ENCODE measurements around the gene SLC6A6. TPM values are rescaled to one million over a fixed set of nuclear protein-coding genes. Genes with fewer than 3 reads are reported as not detected.

Gene SLC6A6
- total RNA-seq, 4 donors from 2014 or later = 4.4 to 10.5 (median 7.7) TPM

GRCh38 chr3:14440531-14441239, 38.3 kb downstream of the SLC6A6 start:
- Histone ChIP-seq H3K4me1 (peaks cover 0 to 31% (median 13%) of the 10 kb centered on the region in 4 donors), H3K9me3 (no peaks in the 10 kb centered on the region), H3K27ac (no peak overlapping the region), H3K36me3 (no peaks in the 10 kb centered on the region), H3K27me3 (peaks cover 9% of the 10 kb centered on the region), H3K4me3 (no peak overlapping the region)
- TF ChIP-seq POLR2A (IDR thresholded peaks at IDR 0.05) (no peak), POLR2AphosphoS5 (IDR thresholded peaks at IDR 0.05) (no peak), EP300 (IDR thresholded peaks at IDR 0.05; ENCODE audit: low read depth) (no peak)
- TF ChIP-seq, protein P1, sequence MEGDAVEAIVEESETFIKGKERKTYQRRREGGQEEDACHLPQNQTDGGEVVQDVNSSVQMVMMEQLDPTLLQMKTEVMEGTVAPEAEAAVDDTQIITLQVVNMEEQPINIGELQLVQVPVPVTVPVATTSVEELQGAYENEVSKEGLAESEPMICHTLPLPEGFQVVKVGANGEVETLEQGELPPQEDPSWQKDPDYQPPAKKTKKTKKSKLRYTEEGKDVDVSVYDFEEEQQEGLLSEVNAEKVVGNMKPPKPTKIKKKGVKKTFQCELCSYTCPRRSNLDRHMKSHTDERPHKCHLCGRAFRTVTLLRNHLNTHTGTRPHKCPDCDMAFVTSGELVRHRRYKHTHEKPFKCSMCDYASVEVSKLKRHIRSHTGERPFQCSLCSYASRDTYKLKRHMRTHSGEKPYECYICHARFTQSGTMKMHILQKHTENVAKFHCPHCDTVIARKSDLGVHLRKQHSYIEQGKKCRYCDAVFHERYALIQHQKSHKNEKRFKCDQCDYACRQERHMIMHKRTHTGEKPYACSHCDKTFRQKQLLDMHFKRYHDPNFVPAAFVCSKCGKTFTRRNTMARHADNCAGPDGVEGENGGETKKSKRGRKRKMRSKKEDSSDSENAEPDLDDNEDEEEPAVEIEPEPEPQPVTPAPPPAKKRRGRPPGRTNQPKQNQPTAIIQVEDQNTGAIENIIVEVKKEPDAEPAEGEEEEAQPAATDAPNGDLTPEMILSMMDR (IDR thresholded peaks at IDR 0.05) = no peak
- 85 to 100% methylated on average over 1 to 11 of the region's 11 CpGs for WGBS, 2 donors (ENCODE audit: low coverage in 1 of 2)
- in situ Hi-C loops (cut with MboI; ENCODE audit: low pct_ligation_motif_present in 1 of 4, low pct_unique_long_range_greater_than_20kb in 1 of 4, low sequenced_read_pairs in 3 of 4) = no loop called here
- DNase-seq = no peak
- intact Hi-C loops (cut with DNase I; ENCODE audit: low total_unique reads) = no loop called here

- H3K4me1 ChIP-seq = peaks cover 0 to 25% (median 12%) of the 10 kb centered on the region in 4 donors
- WGBS, 2 donors (ENCODE audit: low coverage in 1 of 2) = 89% methylated on average over 17 of the region's 18 CpGs; no CpG with 5 or more reads in 1 of the 2 donors
- in situ Hi-C loops (cut with MboI; ENCODE audit: low pct_ligation_motif_present in 1 of 4, low pct_unique_long_range_greater_than_20kb in 1 of 4, low sequenced_read_pairs in 3 of 4) = no loop called here
- intact Hi-C loops (cut with DNase I; ENCODE audit: low total_unique reads) = no loop called here
- no peaks in the 10 kb centered on the region for H3K36me3 ChIP-seq
- H3K27ac ChIP-seq = no peak overlapping the region
- peaks cover 9% of the 10 kb centered on the region for H3K27me3 ChIP-seq
- TF ChIP-seq, protein P1 (IDR thresholded peaks at IDR 0.05) = no peak
- TF ChIP-seq POLR2A (IDR thresholded peaks at IDR 0.05) (no peak), POLR2AphosphoS5 (IDR thresholded peaks at IDR 0.05) (no peak), EP300 (IDR thresholded peaks at IDR 0.05; ENCODE audit: low read depth) (no peak)
- DNase-seq = no peak
- H3K4me3 ChIP-seq = no peak overlapping the region
- H3K9me3 ChIP-seq = no peaks in the 10 kb centered on the region
Observed at GRCh38 chr3:14441240-14441919, 39.0 kb downstream of the SLC6A6 start.

DNA sequence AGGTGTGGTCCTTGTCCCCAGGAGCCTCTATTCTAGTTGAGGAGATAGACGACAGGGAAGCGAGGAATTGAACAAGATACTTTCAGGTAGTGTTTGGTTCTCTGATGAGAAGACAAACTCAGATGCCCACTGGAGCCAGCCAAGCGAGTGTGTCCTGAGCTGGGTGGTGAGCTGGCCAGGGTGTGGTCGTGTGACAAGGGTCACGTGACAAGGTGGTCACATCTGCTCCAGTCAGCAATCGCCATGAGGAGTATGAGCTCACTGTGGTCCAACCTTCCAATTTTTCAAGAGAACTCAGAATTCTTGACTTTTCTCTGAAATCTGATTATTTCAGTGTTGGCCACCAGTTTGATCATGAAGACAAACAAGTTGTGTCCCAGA, 39.5 kb downstream of the SLC6A6 start:
- peaks cover 9% of the 10 kb centered on the region for H3K27me3 ChIP-seq
- no peaks in the 10 kb centered on the region for H3K9me3 ChIP-seq
- no peak overlapping the region for H3K4me3 ChIP-seq
- 90 to 100% methylated on average over 1 to 6 of the region's 6 CpGs for WGBS, 2 donors (ENCODE audit: low coverage in 1 of 2)
- intact Hi-C loops (cut with DNase I; ENCODE audit: low total_unique reads) (no loop called here), in situ Hi-C loops (cut with MboI; ENCODE audit: low pct_ligation_motif_present in 1 of 4, low pct_unique_long_range_greater_than_20kb in 1 of 4, low sequenced_read_pairs in 3 of 4) (no loop called here)
- H3K4me1 ChIP-seq = peaks cover 0 to 21% (median 12%) of the 10 kb centered on the region in 4 donors
- TF ChIP-seq, protein P1 (IDR thresholded peaks at IDR 0.05) = no peak
- TF ChIP-seq POLR2A (IDR thresholded peaks at IDR 0.05) (no peak), EP300 (IDR thresholded peaks at IDR 0.05; ENCODE audit: low read depth) (no peak), POLR2AphosphoS5 (IDR thresholded peaks at IDR 0.05) (no peak)
- H3K36me3 ChIP-seq = no peaks in the 10 kb centered on the region
- no peak for DNase-seq
- no peak overlapping the region for H3K27ac ChIP-seq

DNA sequence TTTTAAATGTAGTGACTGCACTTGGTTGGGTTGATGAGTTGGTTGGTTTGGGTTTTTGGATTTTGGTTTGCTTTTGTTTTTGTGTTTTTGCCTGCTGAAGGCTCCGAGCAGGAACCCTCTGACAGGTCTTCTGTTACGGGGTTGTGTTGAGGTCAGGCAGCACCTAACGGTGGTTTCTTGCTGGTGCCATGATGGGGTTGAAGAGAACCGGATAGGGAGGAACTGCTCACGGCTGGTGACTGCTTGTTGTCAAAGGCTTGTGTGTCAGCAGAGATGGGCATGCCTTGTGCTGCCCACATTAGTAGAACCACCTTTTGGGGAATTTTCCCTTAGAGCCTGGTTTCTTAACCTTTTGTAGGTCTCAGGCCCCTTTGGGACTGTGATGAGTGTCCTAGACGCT, 42.0 kb downstream of the SLC6A6 start:
- Histone ChIP-seq H3K9me3 (no peaks in the 10 kb centered on the region), H3K27ac (no peak overlapping the region), H3K27me3 (no peaks in the 10 kb centered on the region), H3K4me1 (peaks cover 0 to 5% (median 3%) of the 10 kb centered on the region in 4 donors), H3K36me3 (no peaks in the 10 kb centered on the region), H3K4me3 (no peak overlapping the region)
- DNase-seq = no peak
- WGBS, 2 donors (ENCODE audit: low coverage in 1 of 2) = 96 to 100% methylated on average over 1 to 6 of the region's 6 CpGs
- in situ Hi-C loops (cut with MboI; ENCODE audit: low pct_ligation_motif_present in 1 of 4, low pct_unique_long_range_greater_than_20kb in 1 of 4, low sequenced_read_pairs in 3 of 4) (no loop called here), intact Hi-C loops (cut with DNase I; ENCODE audit: low total_unique reads) (no loop called here)
- TF ChIP-seq EP300 (IDR thresholded peaks at IDR 0.05; ENCODE audit: low read depth) (no peak), POLR2A (IDR thresholded peaks at IDR 0.05) (no peak), POLR2AphosphoS5 (IDR thresholded peaks at IDR 0.05) (no peak)
- TF ChIP-seq, protein P1 (IDR thresholded peaks at IDR 0.05) = no peak
